ENCODE measurements around the gene FAM149B1.

DNA sequence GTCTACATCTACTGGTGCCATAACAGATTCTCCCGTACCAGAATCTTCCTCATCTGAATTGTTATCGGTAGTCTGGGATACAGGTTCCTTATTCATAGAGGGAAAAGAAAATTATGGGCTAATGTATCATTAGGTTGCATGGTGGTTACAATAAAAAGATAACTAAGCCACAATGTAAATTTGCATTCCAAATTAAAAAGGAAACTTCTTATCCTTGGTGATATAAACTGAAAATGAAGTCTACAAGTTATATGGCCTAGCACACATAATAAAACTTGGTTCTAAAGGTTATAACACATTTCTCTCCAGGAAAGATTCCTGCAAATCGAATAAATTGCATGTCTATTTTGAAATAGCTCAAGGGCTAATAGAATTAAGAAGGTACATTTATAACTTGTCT is 33.2 kb upstream of the FAM149B1 start:
- TF ChIP-seq, protein P1, sequence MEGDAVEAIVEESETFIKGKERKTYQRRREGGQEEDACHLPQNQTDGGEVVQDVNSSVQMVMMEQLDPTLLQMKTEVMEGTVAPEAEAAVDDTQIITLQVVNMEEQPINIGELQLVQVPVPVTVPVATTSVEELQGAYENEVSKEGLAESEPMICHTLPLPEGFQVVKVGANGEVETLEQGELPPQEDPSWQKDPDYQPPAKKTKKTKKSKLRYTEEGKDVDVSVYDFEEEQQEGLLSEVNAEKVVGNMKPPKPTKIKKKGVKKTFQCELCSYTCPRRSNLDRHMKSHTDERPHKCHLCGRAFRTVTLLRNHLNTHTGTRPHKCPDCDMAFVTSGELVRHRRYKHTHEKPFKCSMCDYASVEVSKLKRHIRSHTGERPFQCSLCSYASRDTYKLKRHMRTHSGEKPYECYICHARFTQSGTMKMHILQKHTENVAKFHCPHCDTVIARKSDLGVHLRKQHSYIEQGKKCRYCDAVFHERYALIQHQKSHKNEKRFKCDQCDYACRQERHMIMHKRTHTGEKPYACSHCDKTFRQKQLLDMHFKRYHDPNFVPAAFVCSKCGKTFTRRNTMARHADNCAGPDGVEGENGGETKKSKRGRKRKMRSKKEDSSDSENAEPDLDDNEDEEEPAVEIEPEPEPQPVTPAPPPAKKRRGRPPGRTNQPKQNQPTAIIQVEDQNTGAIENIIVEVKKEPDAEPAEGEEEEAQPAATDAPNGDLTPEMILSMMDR (optimal IDR thresholded peaks at IDR 0.05 in 1 of 3, IDR thresholded peaks at IDR 0.05 in 1 of 3, conservative IDR thresholded peaks at IDR 0.05 in 1 of 3; ENCODE audit: extremely low read depth in 1 of 3, insufficient read depth in 2 of 3, low read length in 3 of 3), result no peak
- TF ChIP-seq EZH2 (IDR thresholded peaks at IDR 0.05; ENCODE audit: low read length), result no peak

All from keratinocyte (primary cell).